Activated naive CD8-positive, alpha-beta T cell treated with anti-CD3 and anti-CD28 coated beads, Interleukin-2, amount 50 U/mL, for 24 hours (primary cell): ENCODE measurements around the gene MMP2.

ENCODE experiments used
- ATAC-seq: fragments of 150-1000 bp; cut with Tn5 transposase; one replicate; pipeline ENCODE4 v1.10.0; 2021
- DNase-seq: peaks from one replicate; pipeline ENCODE4 v3.0.0; 2021
- H3K27ac Mint-ChIP-seq: one replicate; pipeline ENCODE4 v1.8.0; 2021; ENCODE audit warnings: mild to moderate bottlenecking, mixed read lengths
- H3K27me3 Mint-ChIP-seq: one replicate; pipeline ENCODE4 v1.8.0; 2021; ENCODE audit warnings: mixed read lengths
- H3K36me3 Mint-ChIP-seq: one replicate; pipeline ENCODE4 v1.8.0; 2021; ENCODE audit warnings: low read depth, mixed read lengths
- H3K4me1 Mint-ChIP-seq: one replicate; pipeline ENCODE4 v1.8.0; 2021; ENCODE audit warnings: mixed read lengths
- H3K4me3 Mint-ChIP-seq: one replicate; pipeline ENCODE4 v1.8.0; 2021; ENCODE audit warnings: mild to moderate bottlenecking, moderate library complexity, mixed read lengths
- H3K9me3 Mint-ChIP-seq: one replicate; pipeline ENCODE4 v1.8.0; 2021; ENCODE audit warnings: mixed read lengths

MMP2 gene

DNA sequence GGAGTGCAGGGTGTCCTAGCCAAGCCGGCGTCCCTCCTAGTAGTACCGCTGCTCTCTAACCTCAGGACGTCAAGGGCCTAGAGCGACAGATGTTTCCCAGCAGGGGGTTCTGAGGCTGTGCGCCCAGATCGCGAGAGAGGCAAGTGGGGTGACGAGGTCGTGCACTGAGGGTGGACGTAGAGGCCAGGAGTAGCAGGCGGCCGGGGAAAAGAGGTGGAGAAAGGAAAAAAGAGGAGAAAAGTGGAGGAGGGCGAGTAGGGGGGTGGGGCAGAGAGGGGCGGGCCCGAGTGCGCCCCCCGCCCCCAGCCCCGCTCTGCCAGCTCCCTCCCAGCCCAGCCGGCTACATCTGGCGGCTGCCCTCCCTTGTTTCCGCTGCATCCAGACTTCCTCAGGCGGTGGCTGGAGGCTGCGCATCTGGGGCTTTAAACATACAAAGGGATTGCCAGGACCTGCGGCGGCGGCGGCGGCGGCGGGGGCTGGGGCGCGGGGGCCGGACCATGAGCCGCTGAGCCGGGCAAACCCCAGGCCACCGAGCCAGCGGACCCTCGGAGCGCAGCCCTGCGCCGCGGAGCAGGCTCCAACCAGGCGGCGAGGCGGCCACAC lies at the start of gene MMP2:
Gene MMP2 (plus strand): TSS at position 372 of the 603 bp plus-strand sequence. CDS start 282 bp downstream, outside the sequence.
- Mint-ChIP-seq H3K4me1 (no peaks in the 10 kb centered on the region), H3K36me3 (no peaks in the 10 kb centered on the region), H3K27ac (no peak within 1 kb of the TSS), H3K9me3 (no peaks in the 10 kb centered on the region), H3K4me3 (no peak within 1 kb of the TSS), H3K27me3 (peaks cover 33% of the 10 kb centered on the region)
- DNase-seq = no peak
- no peak for ATAC-seq

DNA sequence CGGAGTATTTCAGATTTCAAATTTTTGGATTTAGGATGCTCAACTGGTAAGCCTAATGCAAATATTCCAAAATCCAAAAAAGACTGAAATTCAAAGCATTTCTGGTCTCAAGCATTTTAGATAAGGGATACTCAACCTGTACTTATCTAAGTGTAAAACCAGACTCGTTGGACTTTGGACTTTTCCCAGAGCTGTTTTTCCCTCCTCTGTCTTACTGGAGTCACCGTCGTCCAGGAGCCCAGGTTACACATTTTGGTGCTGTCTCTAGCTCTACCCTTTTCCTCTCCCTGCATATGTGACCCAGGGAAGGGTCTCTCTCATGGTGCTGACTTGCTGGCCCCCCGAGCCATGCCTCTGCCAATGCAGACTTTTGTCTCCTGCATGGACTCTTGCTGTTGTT lies 46.0 kb upstream of the MMP2 start:
- ATAC-seq = no peak
- no peaks in the 10 kb centered on the region for H3K9me3 Mint-ChIP-seq

GRCh38 chr16:55433535-55433934 lies 45.5 kb upstream of the MMP2 start:
- no peak overlapping the region for H3K4me3 Mint-ChIP-seq
- no peak for DNase-seq
- peaks cover 8% of the 10 kb centered on the region for H3K27me3 Mint-ChIP-seq
- no peak overlapping the region for H3K27ac Mint-ChIP-seq
- H3K4me1 Mint-ChIP-seq = no peaks in the 10 kb centered on the region
- no peaks in the 10 kb centered on the region for H3K36me3 Mint-ChIP-seq
- ATAC-seq = no peak
- H3K9me3 Mint-ChIP-seq = no peaks in the 10 kb centered on the region

More for the DNA sequence above, 46.0 kb upstream of the MMP2 start:
- H3K4me3 Mint-ChIP-seq = no peak overlapping the region
- H3K4me1 Mint-ChIP-seq = no peaks in the 10 kb centered on the region
- H3K27me3 Mint-ChIP-seq = peaks cover 8% of the 10 kb centered on the region
- no peak for DNase-seq
- no peaks in the 10 kb centered on the region for H3K36me3 Mint-ChIP-seq
- no peak overlapping the region for H3K27ac Mint-ChIP-seq

DNA sequence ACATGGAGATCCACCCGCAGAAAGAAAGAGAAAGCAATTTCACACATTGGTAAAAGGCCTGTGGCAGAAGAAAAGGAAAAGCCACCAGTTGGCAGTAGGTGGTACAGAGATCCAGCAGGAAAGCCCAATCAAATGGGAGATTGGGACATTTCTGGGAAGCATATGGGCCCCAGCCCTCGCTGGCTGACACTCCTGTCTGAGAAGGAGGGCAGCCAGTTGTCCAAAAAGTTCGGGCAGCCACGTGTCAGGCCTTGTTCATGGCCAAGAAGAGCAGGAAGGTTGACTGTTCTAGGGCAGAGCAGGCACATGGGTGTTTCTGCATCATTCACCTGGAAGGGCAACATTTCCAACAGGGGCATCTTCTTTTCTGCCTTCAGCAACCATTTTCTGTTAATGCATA lies 45.0 kb upstream of the MMP2 start:
- DNase-seq = no peak
- H3K36me3 Mint-ChIP-seq = no peaks in the 10 kb centered on the region
- H3K4me1 Mint-ChIP-seq = no peaks in the 10 kb centered on the region
- H3K4me3 Mint-ChIP-seq = no peak overlapping the region
- peaks cover 8% of the 10 kb centered on the region for H3K27me3 Mint-ChIP-seq
- H3K9me3 Mint-ChIP-seq = no peaks in the 10 kb centered on the region
- ATAC-seq = no peak
- no peak overlapping the region for H3K27ac Mint-ChIP-seq

- Mint-ChIP-seq H3K36me3 (no peaks in the 10 kb centered on the region), H3K27me3 (peaks cover 11% of the 10 kb centered on the region), H3K4me3 (no peak overlapping the region), H3K4me1 (no peaks in the 10 kb centered on the region), H3K9me3 (no peaks in the 10 kb centered on the region), H3K27ac (no peak overlapping the region)
- DNase-seq (no peak), ATAC-seq (no peak)
Measured at GRCh38 chr16:55435387-55435786, 43.6 kb upstream of the MMP2 start.

- H3K4me3 Mint-ChIP-seq = no peak overlapping the region
- ATAC-seq (no peak), DNase-seq (no peak)
- no peak overlapping the region for H3K27ac Mint-ChIP-seq
- no peaks in the 10 kb centered on the region for H3K9me3 Mint-ChIP-seq
- H3K36me3 Mint-ChIP-seq = no peaks in the 10 kb centered on the region
- peaks cover 11% of the 10 kb centered on the region for H3K27me3 Mint-ChIP-seq
- no peaks in the 10 kb centered on the region for H3K4me1 Mint-ChIP-seq
Measured at GRCh38 chr16:55436587-55436986, 42.4 kb upstream of the MMP2 start.

- peaks cover 11% of the 10 kb centered on the region for H3K27me3 Mint-ChIP-seq
- H3K4me1 Mint-ChIP-seq = no peaks in the 10 kb centered on the region
- DNase-seq (no peak), ATAC-seq (no peak)
- H3K9me3 Mint-ChIP-seq = no peaks in the 10 kb centered on the region
- no peak overlapping the region for H3K27ac Mint-ChIP-seq
- no peak overlapping the region for H3K4me3 Mint-ChIP-seq
- no peaks in the 10 kb centered on the region for H3K36me3 Mint-ChIP-seq
Measured at GRCh38 chr16:55437625-55438024, 41.4 kb upstream of the MMP2 start.

DNA sequence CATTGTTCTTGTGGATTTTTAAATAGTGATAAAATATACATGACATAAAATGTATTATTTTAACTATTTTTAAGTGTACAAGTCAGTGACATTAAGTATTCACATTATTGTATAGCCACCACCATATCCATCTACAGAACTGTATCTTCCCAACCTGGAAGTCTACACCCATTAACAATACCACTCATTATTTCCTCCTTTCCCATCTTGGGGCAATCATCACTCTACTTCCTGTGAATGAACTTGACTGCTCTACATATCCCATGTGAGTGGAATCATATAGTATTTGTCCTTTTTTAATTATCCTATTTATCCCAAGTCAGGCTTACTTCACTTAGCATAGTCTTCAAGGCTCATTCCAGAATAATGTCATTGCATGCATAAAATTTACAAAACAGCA lies 40.7 kb upstream of the MMP2 start:
- ATAC-seq (no peak), DNase-seq (no peak)
- H3K36me3 Mint-ChIP-seq = no peaks in the 10 kb centered on the region
- no peak overlapping the region for H3K4me3 Mint-ChIP-seq
- H3K27ac Mint-ChIP-seq = no peak overlapping the region
- peaks cover 11% of the 10 kb centered on the region for H3K27me3 Mint-ChIP-seq
- no peaks in the 10 kb centered on the region for H3K9me3 Mint-ChIP-seq
- H3K4me1 Mint-ChIP-seq = no peaks in the 10 kb centered on the region

DNA sequence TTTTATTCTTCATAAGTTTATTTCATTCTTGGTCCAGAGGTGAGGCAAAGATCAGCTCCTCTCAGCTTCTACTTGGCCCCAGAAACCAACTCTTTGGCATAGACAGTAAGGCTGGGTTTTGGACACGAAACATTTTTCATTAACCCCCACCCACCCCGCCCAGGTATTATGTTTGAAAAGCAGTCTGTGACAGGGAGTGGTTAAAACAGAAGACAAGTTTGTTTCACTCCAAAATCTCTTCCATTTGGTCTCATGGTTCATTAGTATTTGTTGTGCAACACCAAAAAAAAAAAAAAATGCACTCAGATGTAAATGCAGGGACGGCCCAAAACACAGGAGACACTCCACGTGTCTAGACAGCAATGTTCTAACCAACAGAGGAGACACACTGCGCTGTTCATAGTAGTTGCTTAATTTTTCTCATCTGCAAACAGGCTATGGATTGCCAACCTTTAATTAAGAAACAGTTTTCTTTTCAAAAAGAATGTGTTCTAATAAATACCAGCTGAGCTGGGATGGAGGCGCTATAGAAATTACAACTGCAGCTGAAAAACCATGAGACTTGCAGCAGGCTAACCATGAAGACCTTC lies 39.8 kb upstream of the MMP2 start:
- no peaks in the 10 kb centered on the region for H3K4me1 Mint-ChIP-seq

DNA sequence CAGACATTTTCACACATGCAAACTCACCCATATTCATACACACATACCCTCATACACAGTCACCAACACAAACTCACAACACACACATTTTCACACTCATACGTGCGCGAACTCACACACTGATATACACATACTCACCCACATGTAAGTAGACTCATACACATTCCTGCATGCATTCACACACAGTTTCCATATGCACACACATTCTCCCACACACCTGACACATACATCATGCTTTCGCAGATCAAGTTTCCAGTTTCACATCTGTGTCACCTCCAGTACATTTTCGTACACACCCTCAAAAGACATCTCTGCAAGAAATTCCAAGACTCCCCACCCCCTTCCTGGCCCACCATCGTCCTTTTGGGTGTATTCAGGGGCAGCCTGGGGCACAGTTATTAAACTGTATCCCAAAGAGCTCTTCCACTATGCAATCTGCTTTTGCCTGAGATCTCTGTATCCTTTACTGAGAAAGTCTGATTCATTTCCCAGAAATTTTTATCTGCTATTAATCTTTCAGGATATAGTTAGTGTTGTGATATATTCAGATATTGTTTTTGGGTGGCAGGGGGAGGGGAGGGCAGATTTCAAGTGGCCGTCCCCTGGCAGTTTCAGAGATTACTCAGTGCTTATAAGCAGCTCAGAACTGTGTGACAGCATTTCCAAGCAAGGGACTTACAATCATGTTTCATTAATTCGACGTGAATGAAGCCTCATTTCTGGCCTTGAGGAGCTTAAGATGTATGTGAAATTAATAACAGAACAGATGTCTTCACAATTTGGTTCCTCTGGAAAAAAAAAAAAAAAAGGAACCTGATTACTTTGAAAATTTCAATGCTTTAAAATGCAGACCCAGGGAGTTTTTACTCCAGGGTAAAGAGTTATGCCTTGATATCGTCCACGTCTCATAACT lies 35.3 kb upstream of the MMP2 start:
- ATAC-seq (peak; percentile 24), DNase-seq (no peak)
- Mint-ChIP-seq H3K4me1 (peaks cover 3% of the 10 kb centered on the region), H3K4me3 (no peak overlapping the region), H3K27me3 (peaks cover 9% of the 10 kb centered on the region), H3K36me3 (no peaks in the 10 kb centered on the region), H3K27ac (no peak overlapping the region), H3K9me3 (no peaks in the 10 kb centered on the region)

More for the DNA sequence above, 39.8 kb upstream of the MMP2 start:
- Mint-ChIP-seq H3K9me3 (no peaks in the 10 kb centered on the region), H3K27me3 (peaks cover 12% of the 10 kb centered on the region), H3K36me3 (no peaks in the 10 kb centered on the region), H3K27ac (no peak overlapping the region), H3K4me3 (no peak overlapping the region)
- DNase-seq (no peak), ATAC-seq (no peak)

DNA sequence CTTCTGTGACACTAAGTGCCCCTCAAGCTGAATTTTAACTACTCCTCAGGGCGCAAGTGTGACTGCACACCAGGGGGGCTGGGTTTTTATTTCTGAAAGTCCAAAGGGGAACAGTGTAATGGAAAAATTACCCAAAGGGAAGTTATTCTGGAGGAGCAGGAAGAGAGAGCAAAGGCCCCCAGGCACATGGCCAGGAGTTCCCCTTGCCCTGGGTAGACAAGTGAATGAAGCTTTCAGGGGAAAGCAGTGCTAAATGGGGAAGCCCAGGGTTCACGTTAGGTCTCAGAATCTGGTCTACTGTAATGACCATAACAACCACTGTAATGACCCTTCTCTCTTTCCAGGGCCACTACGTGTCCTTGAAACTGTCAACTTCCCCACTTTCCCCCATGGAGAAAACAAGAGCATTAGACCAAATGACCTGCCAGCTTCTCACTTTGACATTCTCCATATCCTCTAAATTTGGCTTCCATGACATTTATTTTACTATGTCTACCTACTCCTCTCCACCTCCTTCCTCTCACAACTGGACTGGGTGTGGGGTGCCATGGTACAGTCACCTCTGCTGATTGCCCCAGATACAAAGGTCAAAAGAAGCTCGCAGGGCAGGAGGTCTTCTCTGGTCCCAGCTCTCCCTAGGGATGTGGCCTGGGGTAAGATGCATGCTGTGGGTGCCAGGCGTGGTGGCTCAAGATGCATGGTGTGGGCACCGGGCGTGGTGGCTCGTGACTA lies 34.1 kb upstream of the MMP2 start:
- Mint-ChIP-seq H3K36me3 (no peaks in the 10 kb centered on the region), H3K4me1 (peaks cover 3% of the 10 kb centered on the region), H3K9me3 (no peaks in the 10 kb centered on the region), H3K27me3 (peaks cover 9% of the 10 kb centered on the region), H3K27ac (no peak overlapping the region), H3K4me3 (no peak overlapping the region)
- ATAC-seq (peak; percentile 24), DNase-seq (no peak)

DNA sequence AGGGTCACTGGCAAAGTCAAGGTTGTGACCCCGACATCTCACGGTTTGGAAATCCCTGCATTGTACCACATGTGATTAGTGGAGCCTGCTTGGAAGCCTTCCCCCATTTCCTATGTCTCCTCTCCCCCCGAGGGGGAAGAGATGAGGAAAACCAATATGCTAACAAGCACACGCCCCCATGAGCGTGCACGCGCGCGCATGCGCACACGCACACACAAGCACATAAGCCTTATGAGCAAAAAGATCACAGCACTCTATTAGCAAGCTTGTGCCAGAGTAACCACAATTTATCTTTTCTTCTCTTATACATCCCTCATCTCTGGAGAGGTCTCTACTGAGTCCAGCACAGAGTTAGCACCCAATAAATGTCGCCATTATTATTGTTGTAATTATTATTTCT lies 31.8 kb upstream of the MMP2 start:
- no peak for DNase-seq
- no peaks in the 10 kb centered on the region for H3K36me3 Mint-ChIP-seq
- H3K4me3 Mint-ChIP-seq = no peak overlapping the region
- no peak overlapping the region for H3K27ac Mint-ChIP-seq
- no peaks in the 10 kb centered on the region for H3K9me3 Mint-ChIP-seq
- peaks cover 7% of the 10 kb centered on the region for H3K27me3 Mint-ChIP-seq
- ATAC-seq = no peak
- peaks cover 3% of the 10 kb centered on the region for H3K4me1 Mint-ChIP-seq

- Mint-ChIP-seq H3K4me3 (no peak overlapping the region), H3K36me3 (no peaks in the 10 kb centered on the region), H3K9me3 (no peaks in the 10 kb centered on the region), H3K4me1 (no peaks in the 10 kb centered on the region), H3K27me3 (peaks cover 2% of the 10 kb centered on the region), H3K27ac (no peak overlapping the region)
- ATAC-seq = no peak
- DNase-seq = no peak
Measured at GRCh38 chr16:55452996-55453395, 26.0 kb upstream of the MMP2 start.

DNA sequence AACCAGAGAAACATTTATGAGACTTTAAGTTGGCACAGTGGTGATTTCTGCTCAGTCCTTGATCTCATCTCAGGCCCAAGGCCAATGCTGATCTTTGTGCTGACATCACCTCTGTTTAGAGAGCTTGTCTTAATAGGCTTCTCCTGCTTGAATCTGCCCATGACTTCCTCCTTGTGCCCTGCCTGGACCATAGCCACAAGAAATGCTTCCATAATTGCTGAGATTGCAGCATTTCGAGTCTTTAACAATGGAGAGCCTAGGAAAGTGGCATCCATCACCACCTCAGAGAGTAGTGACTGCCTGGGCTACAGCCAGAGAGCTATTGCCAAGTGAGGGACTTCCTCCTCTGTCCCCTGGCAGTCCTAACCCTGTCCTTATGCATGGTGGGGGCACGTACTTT lies 25.1 kb upstream of the MMP2 start:
- no peaks in the 10 kb centered on the region for H3K36me3 Mint-ChIP-seq
- H3K27ac Mint-ChIP-seq = no peak overlapping the region
- DNase-seq (no peak), ATAC-seq (no peak)
- peaks cover 2% of the 10 kb centered on the region for H3K27me3 Mint-ChIP-seq
- H3K9me3 Mint-ChIP-seq = no peaks in the 10 kb centered on the region
- no peaks in the 10 kb centered on the region for H3K4me1 Mint-ChIP-seq
- no peak overlapping the region for H3K4me3 Mint-ChIP-seq
